ENCODE measurements around the gene PDZK1. TPM values are rescaled to one million over a fixed set of nuclear protein-coding genes. Genes with fewer than 3 reads are reported as not detected.
A peak's percentile ranks its signal among the peaks of the same experiment; 100 is the strongest.

The PDZK1 gene
- total and polyA plus RNA-seq, 2 experiments from 2014 or later: 0.73 TPM; not detected in 1

- Histone ChIP-seq H3K4me2 (no peak overlapping the region), H3K27me3 (ENCODE audit: insufficient read depth) (no peaks in the 10 kb centered on the region), H3K9me2 (ENCODE audit: insufficient read depth) (no peaks in the 10 kb centered on the region), H3K27ac (ENCODE audit: low read depth) (no peak overlapping the region), H3F3A (replicated peaks; ENCODE audit: low read depth) (no peaks in the 10 kb centered on the region), H3K4me3 (no peak overlapping the region), H3K36me3 (ENCODE audit: insufficient read depth) (no peaks in the 10 kb centered on the region), H4K20me1 (replicated peaks; ENCODE audit: insufficient read depth) (0 out of 2 replicates have a peak, but pooled peaks cover under 1% of the 10 kb centered on the region), H3K79me2 (replicated peaks; ENCODE audit: insufficient read depth) (no peaks in the 10 kb centered on the region), H3K4me1 (ENCODE audit: insufficient read depth) (0 out of 2 replicates have a peak, but pooled peaks cover 6% of the 10 kb centered on the region), H2AFZ (no peak overlapping the region; the same call in 1 of the 2 replicates)
- no peaks in the 10 kb centered on the region for H3K9me3 Mint-ChIP-seq
- no peaks in the 10 kb centered on the region for H3K36me3 Mint-ChIP-seq (ENCODE audit: low read depth)
- ATAC-seq (peak; percentile 39), DNase-seq (ENCODE audit: low spot score) (no peak)
- TF ChIP-seq ETS1 (IDR thresholded peaks at IDR 0.05) (no peak), EZH2phosphoT487 (IDR thresholded peaks at IDR 0.05; ENCODE audit: unreplicated experiment) (no peak), NANOG (IDR thresholded peaks at IDR 0.05; ENCODE audit: borderline replicate concordance) (no peak), ZNF462 (CRISPR knock-in tag; IDR thresholded peaks at IDR 0.05) (no peak), JUNB (IDR thresholded peaks at IDR 0.05; ENCODE audit: unreplicated experiment) (no peak), POLR2AphosphoS5 (IDR thresholded peaks at IDR 0.05; ENCODE audit: low read depth) (no peak), EZH2 (IDR thresholded peaks at IDR 0.05; ENCODE audit: low read depth, unreplicated experiment) (no peak), REST (IDR thresholded peaks at IDR 0.05; ENCODE audit: unreplicated experiment) (no peak), CREB1 (CRISPR knock-in tag; IDR thresholded peaks at IDR 0.05; ENCODE audit: low read depth) (no peak), CTCF (conservative IDR thresholded peaks at IDR 0.05; ENCODE audit: low read depth in 2 of 2) (no peak), ZNF114 (CRISPR knock-in tag; IDR thresholded peaks at IDR 0.05) (no peak), ZNF331 (CRISPR knock-in tag; IDR thresholded peaks at IDR 0.05; ENCODE audit: low read depth) (no peak), STAT1 (IDR thresholded peaks at IDR 0.05; ENCODE audit: unreplicated experiment) (no peak)
- no peak overlapping the region; the same call in 1 of the 2 replicates for H3K27ac Mint-ChIP-seq
- peaks cover 23% of the 10 kb centered on the region for H3K4me1 Mint-ChIP-seq
- peaks cover 8% of the 10 kb centered on the region for H3K27me3 Mint-ChIP-seq (ENCODE audit: insufficient read depth, low read depth, poor library complexity)
- H3K4me3 Mint-ChIP-seq: no peak overlapping the region
These were observed 22.0 kb upstream of the PDZK1 start for GRCh38 chr1:145729196-145729595.
